Activated B cell treated with CpG ODN at 0.5 μM for 24 hours (primary cell): Measurements from ENCODE around the gene ABRAXAS1. TPM values are rescaled to one million over a fixed set of nuclear protein-coding genes. Genes with fewer than 3 reads are reported as not detected.
A peak's percentile ranks its signal among the peaks of the same experiment; 100 is the strongest.

Experiments used
- ATAC-seq: fragments of 200-7000 bp; cut with Tn5 transposase; one replicate; pipeline ENCODE4 v1.10.0; 2021; ENCODE audit warnings: low read depth, mild to moderate bottlenecking, moderate library complexity
- CTCF ChIA-PET: fragments of 350-600 bp; sonication (Branson Sonifier 250); formaldehyde crosslinking; loops from one replicate; lab custom pipeline; 2021; ENCODE audit warnings: antibody characterized with exemption; lab: Charles Lee
- POLR2A ChIA-PET: fragments of 350-600 bp; sonication (Branson Sonifier 250); formaldehyde crosslinking; loops from one replicate; lab custom pipeline; 2021; ENCODE audit warnings: antibody characterized with exemption; lab: Charles Lee
- DNase-seq: peaks from one replicate; pipeline ENCODE4 v3.0.0; 2022
- H3K27ac Mint-ChIP-seq: one replicate; pipeline ENCODE4 v1.8.0; 2020; ENCODE audit warnings: mixed read lengths
- H3K27me3 Mint-ChIP-seq: one replicate; pipeline ENCODE4 v1.8.0; 2021; ENCODE audit warnings: mixed read lengths
- H3K36me3 Mint-ChIP-seq: one replicate; pipeline ENCODE4 v1.8.0; 2021; ENCODE audit warnings: low read depth, mixed read lengths
- H3K4me1 Mint-ChIP-seq: one replicate; pipeline ENCODE4 v1.8.0; 2021; ENCODE audit warnings: mixed read lengths
- H3K4me3 Mint-ChIP-seq: one replicate; pipeline ENCODE4 v1.8.0; 2020; ENCODE audit warnings: mild to moderate bottlenecking, mixed read lengths
- H3K9me3 Mint-ChIP-seq: one replicate; pipeline ENCODE4 v1.8.0; 2020; ENCODE audit warnings: mixed read lengths
- CTCF ChIP-seq: fragments of 200-600 bp; IDR thresholded peaks from one replicate; pipeline ENCODE4 v1.8.0; 2022; ENCODE audit warnings: antibody characterized with exemption, mild to moderate bottlenecking
- intact Hi-C: fragments of 100-400 bp; cut with micrococcal nuclease; formaldehyde crosslinking; loops from one replicate; pipeline ENCODE4 v1.15.1; 2024
- total RNA-seq: library from RNA; stranded (reverse); gene quantifications from 2 replicates; pipeline ENCODE4 v1.2.3, GENCODE V29; 2022

The ABRAXAS1 gene
- total RNA-seq: 23.5 and 24.2 TPM in 2 replicates

- TF ChIP-seq CTCF: no peak
- Mint-ChIP-seq H3K27me3 (no peaks in the 10 kb centered on the region), H3K36me3 (peaks cover 12% of the 10 kb centered on the region), H3K4me3 (peak within 1 kb of the TSS; percentile 93), H3K4me1 (peaks cover 19% of the 10 kb centered on the region), H3K9me3 (no peaks in the 10 kb centered on the region), H3K27ac (peak within 1 kb of the TSS; percentile 94)
- POLR2A ChIA-PET: interaction anchor here (0.6 to 3.9 kb wide), 7 partner anchors 28 to 1001 kb away, joined by 3 to 29 read pairs (median 6); partner anchors contain the start of genes COPS4, GPAT3, HELQ and MRPS18C
- ATAC-seq: peak; percentile 97
- DNase-seq: peak; percentile 96
- CTCF ChIA-PET: interaction anchor here (0.7 to 1.3 kb wide), 5 partner anchors 13 to 717 kb away, joined by 3 to 4 read pairs (median 3); no protein-coding TSS in a partner anchor
- intact Hi-C loops: loop anchor here (1.0 to 10.0 kb wide), 10 partner anchors 29 to 1200 kb away; partner anchors contain the start of genes COPS4, ENOPH1, GPAT3 and HELQ
These were observed at the start of gene ABRAXAS1 for GRCh38 chr4:83484500-83485461. Gene ABRAXAS1, minus strand, starts transcription at chr4:83485100. Its CDS starts 28 bp downstream, at chr4:83485072.

- POLR2A ChIA-PET: interaction anchor here (1.5 kb wide), 1 partner anchor 54 kb away, joined by 3 read pairs; no protein-coding TSS in a partner anchor
- ATAC-seq (no peak), DNase-seq (no peak)
- intact Hi-C loops: no loop called here
- Mint-ChIP-seq H3K27me3 (peaks cover 22% of the 10 kb centered on the region), H3K9me3 (peaks cover 2% of the 10 kb centered on the region), H3K27ac (no peak overlapping the region), H3K4me3 (no peak overlapping the region), H3K4me1 (no peaks in the 10 kb centered on the region), H3K36me3 (no peaks in the 10 kb centered on the region)
- TF ChIP-seq CTCF: no peak
- CTCF ChIA-PET: no interaction called here
These were observed 42.8 kb upstream of the ABRAXAS1 start for GRCh38 chr4:83527671-83528070.

GRCh38 chr4:83522239-83522638 lies 37.3 kb upstream of the ABRAXAS1 start:
- ChIA-PET POLR2A (no interaction called here), CTCF (no interaction called here)
- no peak overlapping the region for H3K4me3 Mint-ChIP-seq
- TF ChIP-seq CTCF: no peak
- peaks cover 2% of the 10 kb centered on the region for H3K9me3 Mint-ChIP-seq
- H3K4me1 Mint-ChIP-seq: no peaks in the 10 kb centered on the region
- ATAC-seq: no peak
- no peak overlapping the region for H3K27ac Mint-ChIP-seq
- H3K27me3 Mint-ChIP-seq: peaks cover 8% of the 10 kb centered on the region
- DNase-seq: no peak
- intact Hi-C loops: no loop called here
- H3K36me3 Mint-ChIP-seq: no peaks in the 10 kb centered on the region

- POLR2A ChIA-PET: no interaction called here
- no peaks in the 10 kb centered on the region for H3K9me3 Mint-ChIP-seq
These were observed 31.3 kb upstream of the ABRAXAS1 start for GRCh38 chr4:83516042-83516772.

More at GRCh38 chr4:83516042-83516772, 31.3 kb upstream of the ABRAXAS1 start:
- Mint-ChIP-seq H3K4me3 (no peak overlapping the region), H3K27ac (no peak overlapping the region), H3K4me1 (no peaks in the 10 kb centered on the region), H3K36me3 (no peaks in the 10 kb centered on the region), H3K27me3 (peaks cover 1% of the 10 kb centered on the region)
- ATAC-seq (no peak), DNase-seq (no peak)
- CTCF ChIA-PET: no interaction called here
- intact Hi-C loops: no loop called here
- TF ChIP-seq CTCF: no peak
